Panc1 (cell line): Measurements from ENCODE around the gene GNAT2. TPM values are rescaled to one million over a fixed set of nuclear protein-coding genes. Genes with fewer than 3 reads are reported as not detected.

Experiments used
- ATAC-seq: fragments of 200-7000 bp; cut with Tn5 transposase; 2 replicates; pipeline ENCODE4 v1.9.1; 2020; ENCODE audit warnings: mild to moderate bottlenecking, moderate library complexity
- BruUV-seq: library from RNA; stranded (reverse); fragments of 400-500 nt; replicated peaks from 2 replicates; lab custom pipeline; 2021; lab: Mats Ljungman, UMichigan
- CTCF ChIA-PET: fragments of 300-600 bp; sonication (Branson Sonifier 250); formaldehyde crosslinking; loops from one replicate; lab custom pipeline; 2022; ENCODE audit warnings: antibody characterized with exemption; lab: Charles Lee
- POLR2A ChIA-PET: fragments of 300-600 bp; sonication (Branson Sonifier 250); formaldehyde crosslinking; loops from one replicate; lab custom pipeline; 2022; ENCODE audit warnings: antibody characterized with exemption; lab: Charles Lee
- DNase-seq: peaks from one replicate; pipeline ENCODE4 v3.0.0-alpha.2; 2010; ENCODE audit warnings: low read depth, low spot score
- H3K27ac ChIP-seq: 2 replicates; pipeline ENCODE4 v1.5.1; 2011; ENCODE audit warnings: mild to moderate bottlenecking, low read length, inconsistent platforms
- H3K27me3 ChIP-seq: fragments of 200-500 bp; sonication (Bioruptor generic); 2 replicates; pipeline ENCODE4 v1.6.0; 2014; ENCODE audit warnings: low read length, inconsistent platforms; ENCODE audit not compliant: control insufficient read depth, insufficient read depth
- H3K36me3 ChIP-seq: fragments of 200-500 bp; sonication (Bioruptor generic); 2 replicates; pipeline ENCODE4 v1.5.1; 2014; ENCODE audit warnings: inconsistent platforms, mild to moderate bottlenecking, low read length, moderate library complexity; ENCODE audit not compliant: control insufficient read depth, insufficient read depth
- H3K4me1 ChIP-seq: 2 replicates; pipeline ENCODE4 v1.5.1; 2011; ENCODE audit warnings: inconsistent platforms, mild to moderate bottlenecking, low read length, moderate library complexity; ENCODE audit not compliant: control insufficient read depth, insufficient read depth
- H3K4me3 ChIP-seq, 2 experiments: 2 replicates each; pipeline ENCODE4 v1.5.1; 2011 to 2012; ENCODE audit warnings: low read depth in 2 of 2, low read length in 2 of 2, mild to moderate bottlenecking in 2 of 2, inconsistent platforms in 1 of 2, moderate library complexity in 1 of 2
- H3K9me3 ChIP-seq: fragments of 200-500 bp; sonication (Bioruptor generic); 2 replicates; pipeline ENCODE4 v1.5.1; 2014; ENCODE audit warnings: low read depth, mild to moderate bottlenecking, inconsistent platforms, low read length, moderate library complexity; ENCODE audit not compliant: control insufficient read depth, insufficient read depth
- CTCF ChIP-seq: fragments of 450-650 bp; IDR thresholded peaks from 2 replicates; pipeline ENCODE4 v1.5.1; 2017; ENCODE audit warnings: mild to moderate bottlenecking
- POLR2AphosphoS5 ChIP-seq: IDR thresholded peaks from 2 replicates; pipeline ENCODE4 v1.6.1; 2012; ENCODE audit warnings: mild to moderate bottlenecking, low read depth, low read length, moderate library complexity
- REST ChIP-seq, 2 experiments: IDR thresholded peaks; 2 replicates each; pipeline ENCODE4 v1.6.1; 2011 to 2012; ENCODE audit warnings: low read depth in 2 of 2, control low read depth in 1 of 2, low read length in 1 of 2, mild to moderate bottlenecking in 1 of 2, moderate library complexity in 1 of 2; ENCODE audit not compliant: insufficient read depth in 1 of 2
- SIN3A ChIP-seq: IDR thresholded peaks from 2 replicates; pipeline ENCODE4 v1.6.1; 2012; ENCODE audit warnings: low read depth, mild to moderate bottlenecking, low read length, moderate library complexity, borderline replicate concordance; ENCODE audit not compliant: insufficient read depth
- TCF7L2 ChIP-seq: IDR thresholded peaks from 2 replicates; pipeline ENCODE4 v1.6.1; 2011; ENCODE audit warnings: mild to moderate bottlenecking, low read depth, low read length, inconsistent platforms
- in situ Hi-C: cut with HindIII; loops from 2 replicates; pipeline ENCODE4 v1.10.0; 2016; ENCODE audit warnings: low sequenced_read_pairs, low pct_unique_long_range_greater_than_20kb
- intact Hi-C: fragments of 100-400 bp; cut with micrococcal nuclease; formaldehyde crosslinking; loops from one replicate; pipeline ENCODE4 v1.10.0; 2022; ENCODE audit not compliant: unreplicated experiment
- total RNA-seq: library from RNA; stranded (reverse); gene quantifications from one replicate; pipeline ENCODE4 v1.2.1, GENCODE V29; 2021; ENCODE audit not compliant: unreplicated experiment

Gene GNAT2
- total RNA-seq, 1 experiment from 2014 or later, result 0.44 TPM

DNA sequence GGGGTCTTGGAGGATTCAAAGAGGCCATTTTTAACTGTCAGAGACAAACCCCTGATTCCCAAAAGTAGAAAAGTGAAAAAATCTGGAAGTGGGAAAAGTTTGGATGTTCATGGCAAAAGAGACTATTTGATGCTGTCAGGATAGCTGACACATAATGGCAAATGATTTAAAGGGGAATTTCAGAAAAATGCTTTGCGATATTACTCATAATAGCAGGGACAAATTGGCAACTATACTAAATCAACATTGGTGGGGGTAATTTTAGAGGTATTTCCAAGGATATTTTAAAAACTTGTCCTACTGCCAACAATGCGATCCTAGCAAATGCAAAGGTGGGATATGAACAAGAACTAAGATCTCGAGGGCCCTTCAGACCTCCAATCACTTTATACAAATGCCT is 31.2 kb upstream of the GNAT2 start:
- Histone ChIP-seq H3K4me3 (no peak overlapping the region), H3K27me3 (no peaks in the 10 kb centered on the region), H3K4me1 (no peaks in the 10 kb centered on the region; the same call in 1 of the 2 replicates), H3K27ac (no peak overlapping the region), H3K9me3 (no peaks in the 10 kb centered on the region), H3K36me3 (no peaks in the 10 kb centered on the region)
- no peak for TF ChIP-seq SIN3A
- TF ChIP-seq REST (IDR thresholded peaks at IDR 0.05; ENCODE audit: insufficient read depth in 1 of 2, low read depth in 2 of 2, low read length in 1 of 2), result no peak
- no peak for TF ChIP-seq TCF7L2
- TF ChIP-seq POLR2AphosphoS5, result no peak
- no peak for TF ChIP-seq CTCF
- intact Hi-C loops (no loop called here), in situ Hi-C loops (no loop called here)
- BruUV-seq, result no TSS peak
- DNase-seq (no peak), ATAC-seq (no peak)
- ChIA-PET CTCF (no interaction called here), POLR2A (no interaction called here)

- TF ChIP-seq TCF7L2 (no peak), CTCF (peak; percentile 43), REST (IDR thresholded peaks at IDR 0.05; ENCODE audit: insufficient read depth in 1 of 2, low read depth in 2 of 2, low read length in 1 of 2) (no peak)
- in situ Hi-C loops, result no loop called here
- BruUV-seq, result no TSS peak
- Histone ChIP-seq H3K4me3 (0 out of 4 replicates have a peak overlapping the region, but pooled peaks of 1 of the 2 experiments have one; percentile 8), H3K27me3 (no peaks in the 10 kb centered on the region), H3K9me3 (no peaks in the 10 kb centered on the region), H3K27ac (no peak overlapping the region), H3K36me3 (no peaks in the 10 kb centered on the region), H3K4me1 (peaks cover 5% of the 10 kb centered on the region; the same call in 1 of the 2 replicates)
- ATAC-seq, result no peak
- DNase-seq, result no peak
- CTCF ChIA-PET, result interaction anchor here (0.6 to 1.4 kb wide), 2 partner anchors 40 to 104 kb away, joined by 3 read pairs; no protein-coding TSS in a partner anchor
- intact Hi-C loops, result no loop called here
- POLR2A ChIA-PET, result no interaction called here
Measured at GRCh38 chr1:109649491-109649914, 30.1 kb upstream of the GNAT2 start.
